H1 (cell line): Measurements from ENCODE around the gene TAF9B. TPM values are rescaled to one million over a fixed set of nuclear protein-coding genes. Genes with fewer than 3 reads are reported as not detected.

Experiments used
- CTCF ChIA-PET: fragments of 300-600 bp; sonication (Branson Sonifier 250); formaldehyde crosslinking; loops from one replicate; lab custom pipeline; 2021; ENCODE audit not compliant: partially characterized antibody; lab: Charles Lee
- POLR2A ChIA-PET: fragments of 300-600 bp; sonication (Branson Sonifier 250); formaldehyde crosslinking; loops from one replicate; lab custom pipeline; 2021; ENCODE audit warnings: inconsistent platforms; ENCODE audit not compliant: partially characterized antibody; lab: Charles Lee
- DNase-seq, 2 experiments: peaks; one replicate each; pipeline versions ENCODE4 v3.0.0 to v3.0.0-alpha.2; 2010 to 2022; ENCODE audit warnings: low spot score in 2 of 2, low read depth in 1 of 2, mixed read lengths in 1 of 2
- FAIRE-seq: peaks from 2 replicates; lab custom pipeline; 2011; peaks lifted over from hg19 to GRCh38; lab: Jason Lieb, UNC
- H2AFZ ChIP-seq: 2 replicates; pipeline ENCODE4 v1.8.1; 2012; ENCODE audit warnings: low read length, inconsistent platforms
- H2AK5ac ChIP-seq: 2 replicates; pipeline ENCODE4 v1.6.1; 2013; ENCODE audit warnings: low read depth, low read length
- H2BK120ac ChIP-seq: replicated peaks from 2 replicates; pipeline ENCODE3; 2013; ENCODE audit warnings: low read depth, low read length, inconsistent platforms
- H2BK12ac ChIP-seq: 2 replicates; pipeline ENCODE4 v1.6.1; 2013; ENCODE audit warnings: low read depth, low read length
- H2BK15ac ChIP-seq: 2 replicates; pipeline ENCODE4 v1.6.1; 2013; ENCODE audit warnings: low read length
- H2BK20ac ChIP-seq: 2 replicates; pipeline ENCODE4 v1.6.1; 2013; ENCODE audit warnings: low read length
- H2BK5ac ChIP-seq: 2 replicates; pipeline ENCODE4 v1.6.1; 2013; ENCODE audit warnings: low read depth, low read length
- H3K14ac ChIP-seq: 2 replicates; pipeline ENCODE4 v1.6.1; 2013; ENCODE audit warnings: inconsistent platforms; ENCODE audit not compliant: insufficient read length
- H3K18ac ChIP-seq: 2 replicates; pipeline ENCODE4 v1.6.1; 2013; ENCODE audit warnings: low read length; ENCODE audit errors: extremely low read depth
- H3K23ac ChIP-seq: 2 replicates; pipeline ENCODE4 v1.6.1; 2013; ENCODE audit warnings: inconsistent platforms; ENCODE audit not compliant: insufficient read length
- H3K23me2 ChIP-seq: 2 replicates; pipeline ENCODE4 v1.6.1; 2013; ENCODE audit warnings: low read depth, low read length
- H3K27ac ChIP-seq: 2 replicates; pipeline ENCODE4 v1.6.1; 2011; ENCODE audit warnings: low read depth, low read length, inconsistent platforms
- H3K27me3 ChIP-seq, 4 experiments: replicated peaks in 1 of 4; 1 replicate in 1 of 4; 2 replicates in 3 of 4; pipeline versions ENCODE4 v1.6.1 to v1.8.1; 2011 to 2013; ENCODE audit warnings: low read length in 3 of 4, mild to moderate bottlenecking in 3 of 4, inconsistent platforms in 2 of 4, mixed read lengths in 2 of 4, moderate library complexity in 1 of 4; ENCODE audit not compliant: control insufficient read depth in 3 of 4, insufficient read depth in 3 of 4; ENCODE audit errors: extremely low read depth in 1 of 4
- H3K36me3 ChIP-seq, 4 experiments: 2 replicates each; pipeline versions ENCODE4 v1.6.1 to v1.8.1; 2011 to 2013; ENCODE audit warnings: mild to moderate bottlenecking in 4 of 4, low read length in 3 of 4, moderate library complexity in 2 of 4, control low read depth in 1 of 4, inconsistent platforms in 1 of 4; ENCODE audit not compliant: insufficient read depth in 4 of 4, control insufficient read depth in 2 of 4
- H3K4ac ChIP-seq: replicated peaks from 2 replicates; pipeline ENCODE3; 2013; ENCODE audit warnings: low read length, low read depth, mixed read lengths, inconsistent platforms; ENCODE audit not compliant: insufficient read length
- H3K4me1 ChIP-seq, 4 experiments: replicated peaks in 1 of 4; 1 replicate in 1 of 4; 2 replicates in 3 of 4; pipeline versions ENCODE4 v1.6.1 to v1.8.1; 2011 to 2013; ENCODE audit warnings: low read length in 3 of 4, inconsistent platforms in 2 of 4, mixed read lengths in 1 of 4; ENCODE audit not compliant: insufficient read depth in 4 of 4, control insufficient read depth in 3 of 4
- H3K4me2 ChIP-seq, 2 experiments: 2 replicates each; pipeline versions ENCODE4 v1.6.1 to v1.8.1; 2011 to 2013; ENCODE audit warnings: low read depth in 2 of 2, low read length in 2 of 2, control low read depth in 1 of 2, inconsistent platforms in 1 of 2, mild to moderate bottlenecking in 1 of 2; ENCODE audit not compliant: insufficient read depth in 1 of 2
- H3K4me3 ChIP-seq, 4 experiments: fragments of 200-600, 300-600 bp in 1 of 4; sonication (generic), shearing (Covaris generic), sonication (Bioruptor Twin) in 1 of 4; 2 replicates each; pipeline versions ENCODE4 v1.5.1 to v1.8.1; 2011 to 2016; ENCODE audit warnings: low read length in 4 of 4, low read depth in 3 of 4, control low read depth in 2 of 4, inconsistent platforms in 2 of 4, mild to moderate bottlenecking in 2 of 4, mixed read lengths in 1 of 4, moderate library complexity in 1 of 4; ENCODE audit not compliant: insufficient read depth in 2 of 4; ENCODE audit errors: extremely low read depth in 1 of 4
- H3K56ac ChIP-seq: replicated peaks from 2 replicates; pipeline ENCODE3; 2013; ENCODE audit warnings: low read depth, mild to moderate bottlenecking, mixed read lengths, low read length, inconsistent platforms; ENCODE audit not compliant: insufficient read length
- H3K79me1 ChIP-seq: 2 replicates; pipeline ENCODE4 v1.6.1; 2013; ENCODE audit warnings: low read depth, low read length, control low read depth
- H3K79me2 ChIP-seq, 2 experiments: 2 replicates each; pipeline versions ENCODE4 v1.6.1 to v1.8.1; 2012 to 2013; ENCODE audit warnings: low read length in 2 of 2, mild to moderate bottlenecking in 2 of 2, inconsistent platforms in 1 of 2; ENCODE audit not compliant: insufficient read depth in 2 of 2, control insufficient read depth in 1 of 2
- H3K9ac ChIP-seq, 4 experiments: replicated peaks in 1 of 4; 1 replicate in 1 of 4; 2 replicates in 3 of 4; pipeline versions ENCODE4 v1.6.1 to v1.8.1; 2011 to 2013; ENCODE audit warnings: low read depth in 3 of 4, low read length in 3 of 4, control low read depth in 2 of 4, mild to moderate bottlenecking in 2 of 4, moderate library complexity in 2 of 4, inconsistent platforms in 1 of 4; ENCODE audit errors: extremely low read depth in 1 of 4
- H3K9me3 ChIP-seq, 2 experiments: 2 replicates each; pipeline versions ENCODE4 v1.6.1 to v1.8.1; 2012 to 2013; ENCODE audit warnings: mild to moderate bottlenecking in 2 of 2, moderate library complexity in 2 of 2, control low read depth in 1 of 2, inconsistent platforms in 1 of 2, low read depth in 1 of 2, low read length in 1 of 2, mixed read lengths in 1 of 2; ENCODE audit not compliant: insufficient read depth in 2 of 2
- H4K20me1 ChIP-seq, 2 experiments: replicated peaks in 1 of 2; 2 replicates each; pipeline versions ENCODE3 to v1.8.1; 2011 to 2013; ENCODE audit warnings: inconsistent platforms in 2 of 2, low read length in 2 of 2, mild to moderate bottlenecking in 1 of 2; ENCODE audit not compliant: insufficient read depth in 2 of 2, control insufficient read depth in 1 of 2
- H4K5ac ChIP-seq: 2 replicates; pipeline ENCODE4 v1.6.1; 2013; ENCODE audit warnings: low read length, low read depth, mixed read lengths, inconsistent platforms; ENCODE audit not compliant: insufficient read length
- H4K8ac ChIP-seq: 2 replicates; pipeline ENCODE4 v1.8.0; 2013; ENCODE audit warnings: mild to moderate bottlenecking, moderate library complexity, low read length, inconsistent platforms; ENCODE audit not compliant: insufficient read depth; ENCODE audit errors: extremely low read depth
- H4K91ac ChIP-seq: replicated peaks from 2 replicates; pipeline ENCODE3; 2013; ENCODE audit warnings: low read length, mixed read lengths, inconsistent platforms; ENCODE audit not compliant: insufficient read length
- ATF2 ChIP-seq: IDR thresholded peaks from 2 replicates; pipeline ENCODE4 v1.6.1; 2012; ENCODE audit warnings: low read length, inconsistent platforms
- CHD2 ChIP-seq: IDR thresholded peaks from 2 replicates; pipeline ENCODE4 v1.6.1; 2012; ENCODE audit warnings: low read length, improper control_type of control experiment
- CTCF ChIP-seq, 3 experiments: IDR thresholded peaks; 1 replicate in 2 of 3; 2 replicates in 1 of 3; pipeline versions ENCODE4 v1.5.1 to v1.6.1; 2011; ENCODE audit warnings: low read length in 3 of 3, mild to moderate bottlenecking in 3 of 3, inconsistent platforms in 2 of 3, low read depth in 1 of 3, moderate library complexity in 1 of 3; ENCODE audit not compliant: insufficient read depth in 1 of 3; ENCODE audit errors: control extremely low read depth in 1 of 3
- GABPA ChIP-seq: IDR thresholded peaks from 2 replicates; pipeline ENCODE4 v1.6.1; 2011; ENCODE audit warnings: mild to moderate bottlenecking, low read length, moderate library complexity, borderline replicate concordance; ENCODE audit not compliant: insufficient read depth
- JUND ChIP-seq: IDR thresholded peaks from 2 replicates; pipeline ENCODE4 v1.6.1; 2011; ENCODE audit warnings: mild to moderate bottlenecking, improper control_type of control experiment, low read length
- POLR2AphosphoS5 ChIP-seq: IDR thresholded peaks from 2 replicates; pipeline ENCODE4 v1.6.1; 2011; ENCODE audit warnings: low read depth, low read length
- RFX5 ChIP-seq: IDR thresholded peaks from 2 replicates; pipeline ENCODE4 v1.6.1; 2011; ENCODE audit warnings: low read depth, low read length, improper control_type of control experiment, borderline replicate concordance
- TCF12 ChIP-seq: IDR thresholded peaks from 2 replicates; pipeline ENCODE4 v1.6.1; 2011; ENCODE audit warnings: low read depth, mild to moderate bottlenecking, low read length
- TEAD4 ChIP-seq: IDR thresholded peaks from 2 replicates; pipeline ENCODE4 v1.6.1; 2012; ENCODE audit warnings: low read depth, low read length, inconsistent platforms, mixed read lengths
- YY1 ChIP-seq: IDR thresholded peaks from 2 replicates; pipeline ENCODE4 v1.6.1; 2011; ENCODE audit warnings: low read depth, mild to moderate bottlenecking, low read length
- polyA plus RNA-seq, 7 experiments: library from polyadenylated mRNA; depleted of rRNA in 3 of 7; stranded (reverse) in 5 of 7; unstranded in 2 of 7; fragments of >200 nt in 5 of 7; fragments of 200-250 nt in 2 of 7; gene quantifications; 1 replicate in 5 of 7; 2 replicates in 1 of 7; 4 replicates in 1 of 7; pipeline versions ENCODE4 v1.2.1 to v1.2.3, GENCODE V29; 2011 to 2013; ENCODE audit warnings: missing spikeins in 2 of 7, mixed read lengths in 2 of 7
- total RNA-seq: library from RNA; stranded (reverse); fragmentation: NEBNext Ultra II Directional; extraction: Animal tissue kit (Norgen Biotek cat#: 25700); gene quantifications from 2 replicates; pipeline ENCODE4 v1.2.1, GENCODE V29; 2021

The TAF9B gene
- total and polyA plus RNA-seq, 2 of the 8 experiments (the other 6 are each of a cell fraction or from before 2014, with no cell fraction given), result 23.8 to 42.8 TPM

DNA sequence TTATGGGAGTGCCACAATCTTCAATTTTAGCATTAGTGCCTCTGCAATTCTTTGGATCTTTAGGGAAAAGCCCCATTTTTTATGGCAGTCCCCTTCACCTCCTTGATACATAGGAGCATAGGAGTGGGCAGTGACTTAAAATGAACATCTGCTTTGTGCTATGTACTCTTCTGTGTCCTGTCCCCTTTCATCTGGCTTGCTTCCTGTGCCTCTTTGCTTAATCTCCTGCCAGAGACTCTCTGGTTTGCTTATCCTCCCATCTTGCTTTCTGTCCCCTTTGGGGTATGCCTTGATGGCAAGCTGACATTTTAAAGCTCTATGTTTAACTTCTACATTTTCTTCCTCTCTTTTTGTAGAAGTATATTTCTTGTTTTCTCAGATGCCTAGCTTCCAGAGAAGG, 23.1 kb downstream of the TAF9B start:
- H2BK20ac ChIP-seq, result no peak overlapping the region
- no peak overlapping the region for H2AK5ac ChIP-seq
- no peak overlapping the region for H3K23ac ChIP-seq
- FAIRE-seq (no peak), DNase-seq (no peak)
- no peak overlapping the region for H2BK5ac ChIP-seq
- no peak overlapping the region for H2AFZ ChIP-seq
- no peak overlapping the region for H2BK120ac ChIP-seq
- H3K9me3 ChIP-seq, result no peaks in the 10 kb centered on the region
- no peak overlapping the region for H4K91ac ChIP-seq
- H3K9ac ChIP-seq, result no peak overlapping the region
- H4K20me1 ChIP-seq, result peaks cover 3 to 8% of the 10 kb centered on the region in 2 experiments
- no peak overlapping the region for H2BK12ac ChIP-seq
- H3K36me3 ChIP-seq, result peaks cover 13 to 96% (median 54%) of the 10 kb centered on the region in 4 experiments
- no peak overlapping the region for H3K18ac ChIP-seq
- no peak overlapping the region for H4K8ac ChIP-seq
- H3K56ac ChIP-seq, result no peak overlapping the region
- TF ChIP-seq CTCF (IDR thresholded peaks at IDR 0.05; ENCODE audit: control extremely low read depth in 1 of 3, insufficient read depth in 1 of 3, low read depth in 1 of 3, low read length in 3 of 3), result no peak
- TF ChIP-seq RFX5, result no peak
- no peak for TF ChIP-seq ATF2
- TF ChIP-seq TEAD4, result no peak
- no peak for TF ChIP-seq YY1
- no peak for TF ChIP-seq CHD2
- TF ChIP-seq GABPA, result no peak
- no peak for TF ChIP-seq JUND
- TF ChIP-seq TCF12, result no peak
- TF ChIP-seq POLR2AphosphoS5, result no peak
- H3K4me1 ChIP-seq, result no peaks in the 10 kb centered on the region
- H3K4me3 ChIP-seq, result no peak overlapping the region
- ChIA-PET POLR2A (interaction anchor here (1.5 to 2.7 kb wide), 3 partner anchors 10 to 13 kb away, joined by 4 to 8 read pairs (median 5); partner anchors contain the start of gene PGK1), CTCF (no interaction called here)
- no peak overlapping the region for H2BK15ac ChIP-seq
- H3K14ac ChIP-seq, result no peak overlapping the region
- no peak overlapping the region for H3K4ac ChIP-seq
- H3K79me1 ChIP-seq, result no peaks in the 10 kb centered on the region; the same call in 1 of the 2 replicates
- H3K27me3 ChIP-seq, result no peaks in the 10 kb centered on the region
- H3K27ac ChIP-seq, result no peak overlapping the region
- no peak overlapping the region for H4K5ac ChIP-seq
- H3K79me2 ChIP-seq, result peaks cover 0 to 58% of the 10 kb centered on the region in 2 experiments; a peak in 2 of 4 replicates
- no peaks in the 10 kb centered on the region for H3K23me2 ChIP-seq
- no peak overlapping the region for H3K4me2 ChIP-seq
